H9 (cell line): Measurements from ENCODE around the gene FAM174B. TPM values are rescaled to one million over a fixed set of nuclear protein-coding genes. Genes with fewer than 3 reads are reported as not detected.

Source experiments
- DNase-seq: peaks from one replicate; pipeline ENCODE4 v3.0.0-alpha.2; 2017
- H2AFZ ChIP-seq: one replicate; pipeline ENCODE4 v1.6.1; 2013; ENCODE audit warnings: mild to moderate bottlenecking, low read length, control low read depth, moderate library complexity
- H2AK5ac ChIP-seq: 2 replicates; pipeline ENCODE4 v1.6.1; 2013; ENCODE audit warnings: low read length, control low read depth, mixed read lengths; ENCODE audit not compliant: insufficient read length
- H2BK120ac ChIP-seq: one replicate; pipeline ENCODE4 v1.6.1; 2013; ENCODE audit warnings: low read depth, mild to moderate bottlenecking, low read length, control low read depth, inconsistent platforms; ENCODE audit not compliant: poor library complexity, severe bottlenecking
- H2BK12ac ChIP-seq: 2 replicates; pipeline ENCODE4 v1.6.1; 2013; ENCODE audit warnings: low read length, control low read depth, mixed read lengths, low read depth; ENCODE audit not compliant: insufficient read length
- H2BK15ac ChIP-seq: 2 replicates; pipeline ENCODE4 v1.6.1; 2013; ENCODE audit warnings: low read depth, low read length, control low read depth
- H2BK20ac ChIP-seq: one replicate; pipeline ENCODE4 v1.6.1; 2013; ENCODE audit warnings: low read depth, mild to moderate bottlenecking, low read length, control low read depth, inconsistent platforms; ENCODE audit not compliant: poor library complexity, severe bottlenecking
- H2BK5ac ChIP-seq: 2 replicates; pipeline ENCODE4 v1.6.1; 2013; ENCODE audit warnings: low read length, control low read depth, mixed read lengths; ENCODE audit not compliant: insufficient read length
- H3K14ac ChIP-seq: 2 replicates; pipeline ENCODE4 v1.6.1; 2013; ENCODE audit warnings: low read length, control low read depth; ENCODE audit not compliant: insufficient read depth
- H3K18ac ChIP-seq: 2 replicates; pipeline ENCODE4 v1.6.1; 2013; ENCODE audit warnings: low read depth, mild to moderate bottlenecking, mixed read lengths, low read length, control low read depth; ENCODE audit not compliant: insufficient read length
- H3K23ac ChIP-seq: 2 replicates; pipeline ENCODE4 v1.6.1; 2013; ENCODE audit warnings: low read length, control low read depth, mixed read lengths, low read depth; ENCODE audit not compliant: insufficient read length
- H3K23me2 ChIP-seq: 2 replicates; pipeline ENCODE4 v1.6.1; 2013; ENCODE audit warnings: low read depth, mild to moderate bottlenecking, mixed read lengths, low read length, control low read depth; ENCODE audit not compliant: insufficient read length, poor library complexity, severe bottlenecking
- H3K27ac ChIP-seq: 2 replicates; pipeline ENCODE4 v1.5.1; 2013; ENCODE audit warnings: low read length, control low read depth, mixed read lengths, low read depth; ENCODE audit not compliant: insufficient read length
- H3K27me3 ChIP-seq: 2 replicates; pipeline ENCODE4 v1.6.1; 2013; ENCODE audit warnings: low read length, control low read depth, inconsistent platforms; ENCODE audit not compliant: insufficient read depth
- H3K4ac ChIP-seq: 2 replicates; pipeline ENCODE4 v1.6.1; 2013; ENCODE audit warnings: low read depth, mild to moderate bottlenecking, control low read depth, inconsistent platforms, low read length, moderate library complexity
- H3K4me1 ChIP-seq: 2 replicates; pipeline ENCODE4 v1.6.1; 2013; ENCODE audit warnings: low read length, control low read depth, inconsistent platforms; ENCODE audit not compliant: insufficient read depth
- H3K4me2 ChIP-seq: 2 replicates; pipeline ENCODE4 v1.6.1; 2013; ENCODE audit warnings: low read length, control low read depth, mixed read lengths; ENCODE audit not compliant: insufficient read length, insufficient read depth
- H3K56ac ChIP-seq: 2 replicates; pipeline ENCODE4 v1.6.1; 2013; ENCODE audit warnings: low read depth, mild to moderate bottlenecking, mixed read lengths, low read length, control low read depth; ENCODE audit not compliant: insufficient read length
- H3K79me1 ChIP-seq: 2 replicates; pipeline ENCODE4 v1.6.1; 2013; ENCODE audit warnings: low read depth, mild to moderate bottlenecking, moderate library complexity, low read length, control low read depth, inconsistent platforms; ENCODE audit not compliant: insufficient read depth, poor library complexity, severe bottlenecking
- H3K79me2 ChIP-seq: 2 replicates; pipeline ENCODE4 v1.6.1; 2013; ENCODE audit warnings: low read length, control low read depth, inconsistent platforms; ENCODE audit not compliant: insufficient read depth
- H3K9ac ChIP-seq: 2 replicates; pipeline ENCODE4 v1.6.1; 2013; ENCODE audit warnings: low read length, control low read depth, mixed read lengths; ENCODE audit not compliant: insufficient read length; ENCODE audit errors: extremely low read depth
- H3K9me3 ChIP-seq: one replicate; pipeline ENCODE4 v1.6.1; 2013; ENCODE audit warnings: low read depth, low read length, inconsistent platforms; ENCODE audit not compliant: control insufficient read depth
- H3T11ph ChIP-seq: one replicate; pipeline ENCODE4 v1.6.1; 2013; ENCODE audit warnings: mild to moderate bottlenecking, low read length, control low read depth, inconsistent platforms
- H4K20me1 ChIP-seq: one replicate; pipeline ENCODE4 v1.6.1; 2013; ENCODE audit not compliant: control insufficient read depth, insufficient read length, insufficient read depth
- H4K5ac ChIP-seq: 2 replicates; pipeline ENCODE4 v1.6.1; 2013; ENCODE audit warnings: low read depth, mild to moderate bottlenecking, mixed read lengths, low read length, control low read depth; ENCODE audit not compliant: insufficient read length
- H4K8ac ChIP-seq: replicated peaks from 2 replicates; pipeline ENCODE4 v1.6.1; 2013; ENCODE audit warnings: low read length, control low read depth, mixed read lengths, low read depth; ENCODE audit not compliant: insufficient read length
- H4K91ac ChIP-seq: 2 replicates; pipeline ENCODE4 v1.6.1; 2013; ENCODE audit warnings: low read depth, mild to moderate bottlenecking, moderate library complexity, mixed read lengths, low read length, control low read depth; ENCODE audit not compliant: insufficient read length
- H3K27ac Mint-ChIP-seq, 3 experiments: 2 replicates in 2 of 3; 3 replicates in 1 of 3; pipeline ENCODE4 v1.8.0; 2020 to 2021; ENCODE audit warnings: mixed read lengths in 3 of 3, mild to moderate bottlenecking in 1 of 3, moderate library complexity in 1 of 3
- H3K27me3 Mint-ChIP-seq: 2 replicates; pipeline ENCODE4 v1.8.0; 2021; ENCODE audit warnings: low read depth, mild to moderate bottlenecking, moderate library complexity, mixed read lengths
- H3K36me3 Mint-ChIP-seq, 3 experiments: 2 replicates in 2 of 3; 3 replicates in 1 of 3; pipeline ENCODE4 v1.8.0; 2020 to 2021; ENCODE audit warnings: low read depth in 3 of 3, mixed read lengths in 3 of 3; ENCODE audit not compliant: insufficient read depth in 1 of 3
- H3K4me1 Mint-ChIP-seq, 2 experiments: 2 replicates each; pipeline ENCODE4 v1.8.0; 2020; ENCODE audit warnings: mixed read lengths in 2 of 2
- H3K4me3 Mint-ChIP-seq, 2 experiments: 2 replicates in 1 of 2; 3 replicates in 1 of 2; pipeline ENCODE4 v1.8.0; 2020 to 2021; ENCODE audit warnings: mild to moderate bottlenecking in 2 of 2, mixed read lengths in 2 of 2, moderate library complexity in 1 of 2
- H3K9me3 Mint-ChIP-seq, 2 experiments: 2 replicates in 1 of 2; 3 replicates in 1 of 2; pipeline ENCODE4 v1.8.0; 2020; ENCODE audit warnings: mild to moderate bottlenecking in 2 of 2, mixed read lengths in 2 of 2, moderate library complexity in 1 of 2
- CTCF ChIP-seq: fragments of 200-600 bp; sonication (generic); conservative IDR thresholded peaks from 3 replicates; pipeline ENCODE4 v1.8.0; 2021; ENCODE audit warnings: antibody characterized with exemption, mild to moderate bottlenecking
- WGBS: extraction: QIAGEN DNeasy Blood & Tissue Kit; methylation state at CpG from one replicate; pipeline ENCODE4 v1.1.7; 2013; ENCODE audit warnings: missing lambda C conversion rate, low lambda C conversion rate, mixed read lengths; ENCODE audit not compliant: insufficient read length; ENCODE audit errors: extremely low coverage; 5-methylcytosine and 5-hydroxymethylcytosine counted together
- total RNA-seq: library from RNA; stranded (reverse); gene quantifications from 2 replicates; pipeline ENCODE4 v1.2.1, GENCODE V29; 2021

FAM174B gene
- total RNA-seq, 1 experiment from 2014 or later = 38.0 TPM

- no peak overlapping the region for H2BK5ac ChIP-seq
- H3K9me3 Mint-ChIP-seq = no peaks in the 10 kb centered on the region
- H3K14ac ChIP-seq = no peak overlapping the region
- no peak overlapping the region for H2BK120ac ChIP-seq
- no peak overlapping the region for H3K4me2 ChIP-seq
- no peak overlapping the region for H2AFZ ChIP-seq
- no peaks in the 10 kb centered on the region for H3K79me1 ChIP-seq
- no CpG with 5 or more reads among the region's 10 CpGs for WGBS
- no peak overlapping the region for H3K23ac ChIP-seq
- H3K4me3 Mint-ChIP-seq = no peak overlapping the region
- no peak overlapping the region for H2BK15ac ChIP-seq
- peaks cover 30% of the 10 kb centered on the region for H3K27me3 Mint-ChIP-seq
- no peak overlapping the region for H3K27ac ChIP-seq
- TF ChIP-seq CTCF = no peak
- no peak overlapping the region for H2BK20ac ChIP-seq
- H3K56ac ChIP-seq = no peak overlapping the region
- DNase-seq = no peak
- no peak overlapping the region for H4K91ac ChIP-seq
- peaks cover 0 to 3% (median 0%) of the 10 kb centered on the region in 3 experiments; a peak in 2 of 7 replicates for H3K36me3 Mint-ChIP-seq
- no peak overlapping the region for H2BK12ac ChIP-seq
- no peak overlapping the region for H3K18ac ChIP-seq
- no peak overlapping the region for H2AK5ac ChIP-seq
- no peak overlapping the region for H3K9ac ChIP-seq
- peaks cover 10% of the 10 kb centered on the region; the same call in 1 of the 2 replicates for H3K4me1 ChIP-seq
- peaks cover 42 to 59% of the 10 kb centered on the region in 2 experiments for H3K4me1 Mint-ChIP-seq
- H3K4ac ChIP-seq = no peak overlapping the region
- no peak overlapping the region for H3K27ac Mint-ChIP-seq
- H3K23me2 ChIP-seq = no peaks in the 10 kb centered on the region
- no peak overlapping the region for H4K5ac ChIP-seq
- no peaks in the 10 kb centered on the region for H3K79me2 ChIP-seq
- no peak overlapping the region for H4K8ac ChIP-seq
- no peak overlapping the region for H3T11ph ChIP-seq
- no peaks in the 10 kb centered on the region for H4K20me1 ChIP-seq
- H3K9me3 ChIP-seq = no peaks in the 10 kb centered on the region
- H3K27me3 ChIP-seq = no peaks in the 10 kb centered on the region; the same call in 1 of the 2 replicates
Measured at GRCh38 chr15:92665100-92665555, 9.6 kb upstream of the FAM174B start.
